ENCODE measurements around the gene MYLK. TPM values are rescaled to one million over a fixed set of nuclear protein-coding genes. Genes with fewer than 3 reads are reported as not detected.
A peak's percentile ranks its signal among the peaks of the same experiment; 100 is the strongest.

Gene MYLK
- total RNA-seq, 1 donor from 2014 or later: 0.26 TPM

DNA sequence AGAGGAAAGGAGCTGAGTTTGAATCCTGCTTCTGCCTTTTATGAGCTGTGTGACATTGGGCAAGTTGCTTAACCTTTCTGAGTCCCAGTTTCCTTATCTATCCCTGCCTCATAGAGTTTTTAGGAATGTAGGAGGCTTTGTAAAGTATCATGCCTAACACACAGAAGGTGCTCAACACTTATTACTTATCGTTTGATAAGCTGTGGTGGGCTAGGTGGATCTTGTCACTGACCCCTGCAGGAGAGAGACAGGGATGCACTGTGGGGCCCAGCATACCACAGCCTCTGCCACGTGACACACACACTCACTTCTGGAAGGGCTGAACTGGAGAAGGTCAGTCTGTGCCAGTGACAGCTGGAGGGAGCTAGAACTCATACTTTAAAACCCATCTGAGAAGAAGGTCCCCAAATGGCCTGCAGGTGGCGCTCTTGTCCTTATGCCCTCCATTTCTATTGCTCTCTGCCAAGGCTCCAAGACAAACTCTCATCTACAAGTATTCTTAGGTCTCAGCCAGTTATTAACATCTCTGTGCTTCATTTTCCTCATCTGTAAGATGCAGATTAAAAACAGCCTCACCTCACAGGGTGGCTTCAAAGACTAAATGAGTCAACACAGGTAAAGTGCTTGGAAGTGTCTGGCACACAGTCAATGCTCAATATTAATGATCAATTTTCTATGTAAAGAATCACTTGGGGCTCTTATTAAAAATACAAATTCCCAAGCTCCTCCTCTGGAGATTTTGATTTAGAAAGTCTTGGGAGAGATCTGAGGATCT is 241.8 kb downstream of the MYLK start:
- Mint-ChIP-seq H3K27ac (no peak overlapping the region), H3K27me3 (peaks cover 2% of the 10 kb centered on the region), H3K4me1 (no peaks in the 10 kb centered on the region), H3K9me3 (no peaks in the 10 kb centered on the region), H3K4me3 (no peak overlapping the region), H3K36me3 (ENCODE audit: low read depth) (no peaks in the 10 kb centered on the region)
- peak; percentile 85 for DNase-seq
- intact Hi-C loops (cut with micrococcal nuclease): loop anchor here (1.0 kb wide), 1 partner anchor 81 kb away; no protein-coding TSS in a partner anchor

DNA sequence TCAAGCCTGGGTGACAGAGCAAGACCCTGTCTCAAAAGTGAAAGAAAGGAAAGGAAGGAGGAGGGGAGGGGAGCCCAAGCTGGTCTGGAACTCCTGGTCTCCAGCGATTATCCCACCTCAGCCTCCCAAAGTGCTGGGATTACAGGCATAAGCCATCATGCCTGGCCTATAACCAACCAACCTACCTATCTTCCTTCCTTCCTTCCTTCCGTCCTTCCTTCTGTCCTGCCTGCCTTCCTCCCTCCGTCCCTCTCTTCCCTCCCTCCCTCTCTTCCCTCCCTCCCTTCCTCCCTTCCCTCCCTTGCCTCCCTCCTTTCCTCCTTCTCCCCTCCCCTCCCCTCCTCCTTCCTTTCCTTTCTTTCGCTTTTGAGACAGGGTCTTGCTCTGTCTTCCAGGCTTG is 242.6 kb downstream of the MYLK start:
- no peaks in the 10 kb centered on the region for H3K9me3 Mint-ChIP-seq
- no peak for DNase-seq
- no peaks in the 10 kb centered on the region for H3K4me1 Mint-ChIP-seq
- H3K4me3 Mint-ChIP-seq: no peak overlapping the region
- H3K27ac Mint-ChIP-seq: no peak overlapping the region
- intact Hi-C loops (cut with micrococcal nuclease): no loop called here
- H3K27me3 Mint-ChIP-seq: peaks cover 2% of the 10 kb centered on the region
- H3K36me3 Mint-ChIP-seq (ENCODE audit: low read depth): no peaks in the 10 kb centered on the region

- H3K4me3 Mint-ChIP-seq: no peak overlapping the region
- H3K27me3 Mint-ChIP-seq: peaks cover 2% of the 10 kb centered on the region
- DNase-seq: no peak
- no peak overlapping the region for H3K27ac Mint-ChIP-seq
- intact Hi-C loops (cut with micrococcal nuclease): no loop called here
- H3K4me1 Mint-ChIP-seq: no peaks in the 10 kb centered on the region
- H3K36me3 Mint-ChIP-seq (ENCODE audit: low read depth): no peaks in the 10 kb centered on the region
- no peaks in the 10 kb centered on the region for H3K9me3 Mint-ChIP-seq
Observed at GRCh38 chr3:123640740-123641462, 243.2 kb downstream of the MYLK start.

- H3K9me3 Mint-ChIP-seq: no peaks in the 10 kb centered on the region
- no peaks in the 10 kb centered on the region for H3K36me3 Mint-ChIP-seq (ENCODE audit: low read depth)
- DNase-seq: no peak
- intact Hi-C loops (cut with micrococcal nuclease): no loop called here
- H3K4me1 Mint-ChIP-seq: no peaks in the 10 kb centered on the region
- H3K27ac Mint-ChIP-seq: no peak overlapping the region
- no peak overlapping the region for H3K4me3 Mint-ChIP-seq
- peaks cover 2% of the 10 kb centered on the region for H3K27me3 Mint-ChIP-seq
Observed at GRCh38 chr3:123640311-123640710, 243.8 kb downstream of the MYLK start.

- no peak overlapping the region for H3K27ac Mint-ChIP-seq
- no peaks in the 10 kb centered on the region for H3K9me3 Mint-ChIP-seq
Observed at GRCh38 chr3:123638936-123639689, 245.0 kb downstream of the MYLK start.

GRCh38 chr3:123637841-123638240 is 246.3 kb downstream of the MYLK start:
- intact Hi-C loops (cut with micrococcal nuclease): no loop called here
- Mint-ChIP-seq H3K27me3 (peaks cover 2% of the 10 kb centered on the region), H3K36me3 (ENCODE audit: low read depth) (no peaks in the 10 kb centered on the region), H3K27ac (no peak overlapping the region), H3K9me3 (no peaks in the 10 kb centered on the region), H3K4me3 (no peak overlapping the region), H3K4me1 (peaks cover 2% of the 10 kb centered on the region)
- no peak for DNase-seq

More at GRCh38 chr3:123638936-123639689, 245.0 kb downstream of the MYLK start:
- H3K27me3 Mint-ChIP-seq: peaks cover 2% of the 10 kb centered on the region
- DNase-seq: no peak
- H3K4me3 Mint-ChIP-seq: no peak overlapping the region
- intact Hi-C loops (cut with micrococcal nuclease): no loop called here
- no peaks in the 10 kb centered on the region for H3K36me3 Mint-ChIP-seq (ENCODE audit: low read depth)
- peaks cover 2% of the 10 kb centered on the region for H3K4me1 Mint-ChIP-seq

DNA sequence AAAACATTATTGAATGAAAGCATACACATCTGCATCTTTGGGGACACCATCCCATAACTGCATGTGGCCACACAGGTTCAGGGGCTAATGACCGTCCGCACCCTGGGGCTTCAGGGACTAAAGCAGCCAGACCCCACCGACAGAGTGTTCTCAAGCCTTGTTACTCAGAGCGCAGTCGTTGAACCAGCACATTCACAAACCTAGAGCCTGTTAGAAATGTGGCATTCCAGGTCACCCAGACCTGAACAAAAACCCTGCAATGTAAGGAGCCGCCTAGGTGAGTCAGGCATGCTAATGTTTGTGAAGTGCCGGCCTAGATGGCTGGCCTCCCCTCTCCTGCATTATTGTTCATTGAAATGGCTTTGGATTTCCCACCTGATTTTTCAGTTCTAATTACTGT is 247.0 kb downstream of the MYLK start:
- H3K27ac Mint-ChIP-seq: no peak overlapping the region
- no peak overlapping the region for H3K4me3 Mint-ChIP-seq
- H3K9me3 Mint-ChIP-seq: no peaks in the 10 kb centered on the region
- H3K27me3 Mint-ChIP-seq: no peaks in the 10 kb centered on the region
- no peaks in the 10 kb centered on the region for H3K36me3 Mint-ChIP-seq (ENCODE audit: low read depth)
- intact Hi-C loops (cut with micrococcal nuclease): no loop called here
- peaks cover 2% of the 10 kb centered on the region for H3K4me1 Mint-ChIP-seq
- DNase-seq: no peak

- no peaks in the 10 kb centered on the region for H3K27me3 Mint-ChIP-seq
- H3K4me3 Mint-ChIP-seq: no peak overlapping the region
- no peak for DNase-seq
- no peaks in the 10 kb centered on the region for H3K9me3 Mint-ChIP-seq
- H3K4me1 Mint-ChIP-seq: peaks cover 2% of the 10 kb centered on the region
- no peak overlapping the region for H3K27ac Mint-ChIP-seq
- intact Hi-C loops (cut with micrococcal nuclease): no loop called here
- no peaks in the 10 kb centered on the region for H3K36me3 Mint-ChIP-seq (ENCODE audit: low read depth)
Observed at GRCh38 chr3:123636431-123636841, 247.7 kb downstream of the MYLK start.

GRCh38 chr3:123635717-123636116 is 248.4 kb downstream of the MYLK start:
- intact Hi-C loops (cut with micrococcal nuclease): no loop called here
- Mint-ChIP-seq H3K36me3 (ENCODE audit: low read depth) (no peaks in the 10 kb centered on the region), H3K9me3 (no peaks in the 10 kb centered on the region), H3K27me3 (no peaks in the 10 kb centered on the region), H3K27ac (no peak overlapping the region), H3K4me3 (no peak overlapping the region), H3K4me1 (peaks cover 2% of the 10 kb centered on the region)
- no peak for DNase-seq

DNA sequence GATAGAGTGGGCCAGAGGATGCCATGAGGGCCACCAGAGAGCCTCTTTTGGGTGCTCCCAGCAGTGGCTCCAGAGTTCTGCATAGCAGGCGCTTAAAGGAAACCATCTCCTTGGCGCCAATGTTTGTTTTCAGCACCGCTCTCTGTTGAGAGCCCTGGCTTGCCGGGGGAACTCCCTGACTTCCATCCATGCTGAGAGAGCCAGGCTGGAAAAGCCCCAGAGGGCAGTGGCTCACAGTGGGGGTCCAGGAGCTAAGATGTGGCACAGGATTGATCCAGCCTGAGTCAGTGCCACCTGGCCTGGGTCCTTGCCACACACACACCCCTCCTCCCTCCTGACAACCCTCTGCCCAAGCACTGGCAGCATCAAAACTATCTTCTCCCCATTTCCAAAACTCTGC is 248.9 kb downstream of the MYLK start:
- H3K4me1 Mint-ChIP-seq: peaks cover 2% of the 10 kb centered on the region
- no peaks in the 10 kb centered on the region for H3K36me3 Mint-ChIP-seq (ENCODE audit: low read depth)
- H3K4me3 Mint-ChIP-seq: no peak overlapping the region
- intact Hi-C loops (cut with micrococcal nuclease): no loop called here
- H3K27ac Mint-ChIP-seq: no peak overlapping the region
- no peaks in the 10 kb centered on the region for H3K27me3 Mint-ChIP-seq
- no peaks in the 10 kb centered on the region for H3K9me3 Mint-ChIP-seq
- DNase-seq: no peak

DNA sequence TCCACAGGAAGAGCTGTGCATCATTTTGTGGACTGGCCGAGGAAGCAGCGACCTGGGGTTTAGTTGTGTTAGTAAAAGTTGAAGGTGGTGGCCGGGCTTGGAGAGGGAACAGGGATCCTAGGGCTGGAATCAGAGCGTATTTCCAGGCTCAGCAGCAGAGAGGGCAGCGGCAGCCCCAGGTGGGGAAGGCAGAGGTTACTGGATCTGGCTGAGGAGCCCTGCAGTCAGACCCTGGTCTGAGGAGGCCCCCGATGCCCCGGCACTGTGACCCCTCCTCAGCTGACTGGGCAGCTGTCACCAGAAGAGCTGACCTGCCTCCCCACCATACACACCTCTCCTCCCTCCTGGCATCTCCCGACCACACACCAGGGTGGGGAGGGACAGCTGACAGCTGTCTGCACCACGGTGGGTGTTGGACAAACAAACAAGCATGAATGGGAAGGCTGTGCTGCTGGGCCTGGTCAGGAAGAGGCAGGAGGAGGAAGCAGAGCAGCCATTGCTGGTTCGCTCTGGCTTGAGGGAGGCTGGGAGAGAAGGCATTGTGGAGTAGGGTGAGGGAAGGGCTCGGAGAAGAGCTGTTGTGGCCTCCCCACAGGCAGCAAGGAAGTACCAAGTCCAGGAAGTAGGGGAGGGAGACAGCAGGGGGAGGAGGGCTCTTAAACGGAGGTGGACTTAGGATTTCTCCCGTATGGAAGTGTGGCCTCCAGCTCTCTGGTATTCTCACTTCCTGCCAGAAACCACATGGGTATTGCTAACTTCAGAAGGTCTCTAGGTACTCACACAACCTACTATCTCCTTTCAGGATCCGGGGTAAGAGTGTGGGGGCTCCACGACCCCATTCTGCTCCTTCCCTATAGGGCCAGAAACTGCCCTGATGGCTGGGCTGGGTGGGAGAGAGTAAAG is 249.7 kb downstream of the MYLK start:
- no peak overlapping the region for H3K4me3 Mint-ChIP-seq
- H3K36me3 Mint-ChIP-seq (ENCODE audit: low read depth): no peaks in the 10 kb centered on the region
- H3K4me1 Mint-ChIP-seq: peaks cover 2% of the 10 kb centered on the region
- intact Hi-C loops (cut with micrococcal nuclease): no loop called here
- no peak for DNase-seq
- no peaks in the 10 kb centered on the region for H3K9me3 Mint-ChIP-seq
- H3K27me3 Mint-ChIP-seq: no peaks in the 10 kb centered on the region
- no peak overlapping the region for H3K27ac Mint-ChIP-seq

DNA sequence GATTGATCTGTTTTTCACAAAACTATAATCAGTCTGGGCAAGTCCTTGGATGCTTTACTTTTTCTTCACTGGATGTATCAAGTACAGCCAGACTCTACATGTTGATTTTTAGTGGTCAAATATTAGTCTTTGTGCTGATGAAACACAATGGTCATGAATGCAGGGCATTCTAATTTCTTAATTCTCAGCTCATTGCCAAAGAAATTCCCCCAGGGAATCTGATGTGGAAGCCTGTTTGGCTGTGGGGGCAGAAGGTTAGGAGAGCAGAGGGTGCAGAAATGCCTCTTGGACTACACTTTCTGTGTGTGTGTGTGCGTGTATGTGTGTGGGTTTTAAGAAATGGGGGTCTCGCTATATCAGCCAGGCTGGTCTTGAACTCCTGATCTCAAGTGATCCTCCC is 250.6 kb downstream of the MYLK start:
- H3K4me1 Mint-ChIP-seq: peaks cover 2% of the 10 kb centered on the region
- no peaks in the 10 kb centered on the region for H3K36me3 Mint-ChIP-seq (ENCODE audit: low read depth)
- no peak overlapping the region for H3K4me3 Mint-ChIP-seq
- no peaks in the 10 kb centered on the region for H3K27me3 Mint-ChIP-seq
- intact Hi-C loops (cut with micrococcal nuclease): no loop called here
- no peak overlapping the region for H3K27ac Mint-ChIP-seq
- DNase-seq: no peak
- no peaks in the 10 kb centered on the region for H3K9me3 Mint-ChIP-seq

DNA sequence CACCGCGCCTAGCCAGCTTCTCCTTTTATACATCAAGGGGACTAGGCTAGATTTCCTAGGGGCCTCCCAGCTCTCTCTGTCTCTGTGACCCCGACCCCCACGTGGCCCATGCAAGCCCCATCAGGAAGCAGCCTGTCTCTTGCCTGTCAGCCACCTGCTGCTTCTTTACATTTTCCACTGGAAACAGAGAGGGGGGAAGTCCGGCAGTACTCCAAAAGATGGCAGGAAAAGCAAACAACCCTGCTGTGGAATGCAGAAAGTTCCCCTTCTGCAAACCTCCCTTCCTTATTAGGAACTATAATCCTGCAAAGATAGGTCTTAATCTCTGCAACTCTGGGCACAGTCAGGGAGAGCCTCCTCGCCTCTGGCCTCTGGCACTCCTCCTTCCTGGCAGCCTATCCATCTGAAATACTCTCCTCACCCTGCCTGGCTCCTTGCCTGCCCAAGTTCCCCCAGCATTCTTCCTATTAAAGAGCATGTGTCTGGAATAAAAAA is 251.9 kb downstream of the MYLK start:
- peaks cover 2% of the 10 kb centered on the region for H3K4me1 Mint-ChIP-seq
- DNase-seq: no peak
- H3K27me3 Mint-ChIP-seq: no peaks in the 10 kb centered on the region
- H3K9me3 Mint-ChIP-seq: no peaks in the 10 kb centered on the region
- H3K36me3 Mint-ChIP-seq (ENCODE audit: low read depth): no peaks in the 10 kb centered on the region
- H3K27ac Mint-ChIP-seq: no peak overlapping the region
- H3K4me3 Mint-ChIP-seq: no peak overlapping the region
- intact Hi-C loops (cut with micrococcal nuclease): no loop called here

All from activated CD4-positive, alpha-beta T cell treated with anti-CD3 and anti-CD28 coated beads, Interleukin-2, amount 10 ng/mL, durations not matched to agents 24 days and 14 days (primary cell).